NK-92 (cell line): Measurements from ENCODE around the gene ARID1B.

Source experiments
- DNase-seq: peaks from one replicate; lab custom pipeline; 2025; ENCODE audit not compliant: unreplicated experiment; lab: John Stamatoyannopoulos, UW

ARID1B gene

DNA sequence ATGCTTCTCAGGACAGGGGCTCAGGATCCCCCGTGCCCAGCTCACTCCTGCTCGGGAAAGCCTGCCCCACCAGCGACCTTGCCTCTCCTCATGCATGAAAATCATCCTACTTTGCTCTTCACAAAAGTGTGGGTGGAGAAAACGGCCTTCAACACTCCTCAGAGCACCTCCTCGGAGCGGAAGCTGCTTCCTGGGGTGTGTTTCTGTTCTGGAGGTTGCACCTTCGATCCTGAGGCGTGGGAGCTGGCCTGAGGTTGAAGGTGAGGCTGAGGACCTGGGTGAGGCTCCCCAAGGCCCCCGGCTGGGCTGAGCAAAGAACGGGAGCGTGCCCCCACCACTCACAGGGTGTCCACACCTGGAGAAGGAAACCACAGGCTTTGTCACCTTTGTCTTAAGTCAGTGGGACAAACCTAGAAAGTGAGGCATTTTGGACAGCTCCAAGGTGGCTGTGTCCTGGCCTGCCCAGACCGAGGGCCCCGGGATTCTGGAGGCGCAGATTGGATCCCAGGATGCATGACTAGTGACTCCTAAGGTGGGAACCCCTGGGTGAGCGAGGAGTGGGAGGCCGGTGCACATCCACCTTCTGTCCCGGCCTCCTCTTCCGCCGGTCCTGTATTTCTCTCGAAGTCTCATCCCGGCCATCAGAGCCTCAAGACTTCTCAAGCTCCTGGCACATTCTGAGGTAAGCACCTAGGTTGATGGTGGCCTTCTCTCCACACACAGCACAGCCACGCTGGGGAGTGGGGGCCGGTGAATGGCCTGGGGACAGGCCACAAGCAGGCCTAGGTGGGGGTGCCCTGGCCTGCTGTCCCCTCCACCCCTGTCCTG, 441.4 kb downstream of the ARID1B start:
- no peak for DNase-seq

DNA sequence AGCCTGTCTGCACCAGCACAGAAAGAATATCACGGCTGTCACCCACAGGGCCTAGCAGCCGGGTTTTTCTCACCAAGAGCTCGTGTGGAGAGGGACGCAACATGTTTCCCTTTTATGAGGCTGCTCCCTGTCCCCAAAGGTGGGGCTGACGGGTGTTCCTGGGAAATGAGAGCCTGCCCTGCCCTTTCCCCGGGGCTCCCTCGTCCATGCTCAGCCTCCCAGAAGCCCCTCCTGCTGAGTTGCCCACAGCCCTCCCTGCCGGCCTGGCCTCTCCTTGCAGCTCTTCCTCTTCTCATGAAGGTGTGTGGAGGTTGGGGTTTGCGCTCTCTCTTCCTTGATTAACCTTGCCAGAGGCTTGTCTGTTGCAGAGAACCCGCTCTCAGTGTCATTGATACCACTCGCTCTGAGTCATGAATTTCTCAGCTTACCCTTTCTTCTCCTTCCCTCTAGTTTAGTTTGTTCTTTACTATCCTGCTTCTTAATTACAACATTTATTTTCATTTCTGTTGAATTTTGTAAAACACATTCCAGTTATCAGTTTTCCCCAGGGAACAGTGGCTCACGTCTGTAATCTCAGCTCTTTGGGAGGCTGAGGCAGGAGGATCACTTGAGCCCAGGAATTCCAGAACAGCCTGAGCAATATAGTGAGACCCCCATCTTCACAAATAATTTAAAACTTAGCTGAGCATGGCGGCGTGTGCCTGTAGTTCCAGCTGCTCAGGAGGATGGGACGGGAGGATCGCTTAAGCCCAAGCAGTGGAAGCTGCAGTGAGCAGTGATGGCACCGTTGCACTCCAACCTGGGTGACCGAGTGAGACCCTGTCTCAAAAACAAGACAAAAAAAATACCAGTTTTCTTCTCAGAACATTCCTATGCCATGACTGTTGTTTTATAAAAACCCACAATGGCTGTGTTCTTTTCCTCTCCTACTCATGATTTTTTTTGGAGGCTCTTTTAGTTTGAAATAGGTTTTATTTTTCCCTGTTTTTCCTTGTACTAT, 442.3 kb downstream of the ARID1B start:
- no peak for DNase-seq

DNA sequence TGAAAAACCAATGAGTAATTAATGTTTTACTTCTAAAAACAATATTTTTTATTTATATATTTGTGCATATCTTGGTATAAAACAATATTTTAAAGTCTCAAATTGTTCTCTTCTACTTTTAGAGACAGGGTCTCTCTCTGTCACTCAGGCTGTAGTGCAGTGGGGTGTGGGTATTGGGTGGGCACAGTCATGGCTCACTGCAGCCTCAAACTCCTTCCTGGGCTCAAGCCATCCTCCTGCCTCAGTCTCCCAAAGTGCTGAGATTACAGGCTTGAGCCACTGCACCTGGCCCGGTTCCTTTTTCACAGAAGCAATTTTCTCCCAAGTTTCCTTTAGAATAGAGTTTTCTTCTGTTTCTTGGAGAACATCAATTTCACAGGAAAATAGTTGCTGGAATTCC, 443.3 kb downstream of the ARID1B start:
- DNase-seq = no peak

DNA sequence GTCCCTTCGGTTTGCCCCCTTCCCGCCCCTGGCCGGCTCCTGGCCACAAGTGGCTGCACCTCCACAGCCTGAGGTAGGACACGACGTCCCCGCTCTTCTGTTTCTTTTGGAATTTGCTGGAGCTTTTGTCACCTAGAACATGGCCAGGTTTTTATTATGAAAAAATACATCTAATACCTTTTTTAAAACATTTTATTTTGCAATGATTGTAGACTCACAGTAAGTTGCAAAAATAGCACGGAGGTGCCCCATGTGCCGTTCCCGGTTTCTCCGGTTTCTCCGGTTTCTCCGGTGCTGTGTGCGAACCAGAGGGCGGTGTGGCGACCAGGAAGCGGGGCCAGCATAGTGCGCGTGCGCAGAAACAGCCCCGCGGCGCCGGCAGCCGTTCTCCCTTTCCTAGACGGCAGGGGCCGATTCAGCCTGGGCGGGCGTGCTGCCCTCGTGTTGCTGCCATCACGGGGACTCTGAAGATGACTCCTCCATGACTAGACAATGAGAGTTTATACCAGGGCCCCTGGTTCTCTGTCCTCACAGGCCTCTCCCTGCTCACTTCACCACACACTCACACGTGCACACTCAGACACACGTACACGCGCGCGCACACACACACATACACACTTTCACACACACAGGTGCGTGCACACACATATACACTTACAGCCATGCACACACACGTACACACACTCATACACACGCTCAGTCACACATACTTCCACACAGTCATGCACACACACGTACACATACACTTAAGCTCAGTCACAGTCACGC, 444.1 kb downstream of the ARID1B start:
- DNase-seq = peak; percentile 15

DNA sequence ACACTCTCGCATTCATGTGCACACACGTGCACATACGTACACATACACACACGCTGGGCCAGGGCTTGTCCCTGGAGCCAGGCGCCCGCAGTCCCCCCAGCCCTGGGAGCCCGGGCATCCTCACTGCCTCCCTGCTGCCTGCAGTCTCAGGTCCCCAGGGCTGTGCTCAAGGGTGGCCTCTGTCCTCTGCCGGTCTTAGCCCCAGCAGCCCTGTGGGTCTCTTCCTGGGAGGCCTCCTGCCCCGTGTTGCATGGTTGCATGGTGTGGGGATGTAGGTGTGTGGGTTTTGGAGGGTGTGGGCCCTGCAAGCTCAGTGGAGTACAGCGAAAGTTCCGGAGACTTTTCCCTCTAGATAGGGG, 444.6 kb downstream of the ARID1B start:
- no peak for DNase-seq

DNA sequence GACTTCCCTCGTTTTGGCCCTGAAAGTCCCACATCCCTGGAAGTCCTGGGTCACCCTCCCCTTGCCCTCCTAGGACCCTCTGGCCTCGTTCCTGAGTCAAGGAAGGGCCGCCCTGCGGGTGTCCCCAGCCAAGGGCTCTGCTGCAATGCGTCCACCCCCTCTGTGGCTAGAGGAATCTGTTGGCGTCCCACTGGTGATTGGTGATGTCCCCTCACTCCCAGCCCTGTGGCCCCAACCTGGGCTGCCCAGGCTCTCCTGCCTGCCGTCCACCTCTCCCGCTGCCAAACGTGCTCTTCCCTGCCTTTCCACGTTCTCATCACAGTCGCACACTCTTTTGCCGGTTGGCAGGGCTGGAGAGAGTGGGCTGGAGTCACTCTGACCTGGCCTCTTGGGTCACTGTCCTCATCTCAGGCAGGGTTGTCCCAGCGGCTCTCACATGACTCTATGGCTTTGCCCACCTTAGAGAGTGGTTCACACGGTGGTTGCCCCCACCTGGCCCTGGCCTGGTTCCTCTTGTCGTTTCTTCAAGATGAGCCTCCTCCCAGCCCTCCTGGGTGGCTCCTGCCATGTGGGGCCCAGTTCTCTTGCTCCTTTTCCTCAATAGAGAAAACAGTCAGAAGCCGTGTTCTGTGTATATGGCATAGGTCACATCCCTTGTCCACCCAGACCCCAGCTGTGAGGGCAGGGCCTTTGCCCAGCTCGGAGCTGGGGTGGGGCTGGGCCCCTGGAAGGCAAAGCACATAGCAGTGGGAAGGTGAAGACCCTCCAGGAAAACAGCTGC, 445.2 kb downstream of the ARID1B start:
- DNase-seq = no peak

DNA sequence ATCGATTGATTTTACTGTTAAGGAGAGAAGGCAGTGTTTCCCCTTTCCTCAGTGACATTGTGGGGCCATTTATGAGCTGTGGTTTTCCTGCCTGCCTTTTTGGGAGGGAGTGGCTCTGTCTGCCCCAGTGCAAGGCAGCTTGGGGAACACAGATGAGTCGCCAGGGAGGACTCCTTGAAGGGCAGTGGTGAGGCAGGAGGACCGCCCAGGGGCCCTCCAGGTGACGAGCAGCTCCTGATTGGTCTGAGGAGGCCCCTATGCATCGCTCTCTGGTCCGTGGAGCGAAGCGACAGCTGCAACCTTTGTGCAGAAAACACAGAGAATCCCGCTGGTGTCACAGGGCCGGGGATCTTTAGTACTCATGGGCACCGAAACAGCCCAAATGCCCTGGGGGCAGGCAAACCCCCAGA, 445.8 kb downstream of the ARID1B start:
- no peak for DNase-seq

DNA sequence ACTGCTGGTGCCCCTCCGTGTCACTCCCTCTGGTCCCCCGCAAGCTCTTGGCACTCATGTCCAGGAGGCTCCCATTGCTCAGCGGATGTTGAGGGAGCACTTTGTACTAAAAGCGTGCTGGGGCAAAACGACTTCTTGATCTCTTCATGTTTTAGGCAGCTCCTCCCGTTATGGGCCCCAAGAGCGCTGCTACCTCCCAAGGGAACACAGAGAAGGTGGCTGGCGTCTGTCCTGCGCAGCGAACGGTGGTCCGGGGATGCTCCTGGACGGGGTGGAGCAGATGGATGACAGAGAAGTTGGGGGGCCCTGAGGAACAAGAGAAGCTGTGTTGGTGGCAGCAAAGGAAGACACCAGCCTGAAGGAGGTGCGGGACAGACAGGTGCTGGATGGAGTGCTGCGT, 446.3 kb downstream of the ARID1B start:
- no peak for DNase-seq

DNA sequence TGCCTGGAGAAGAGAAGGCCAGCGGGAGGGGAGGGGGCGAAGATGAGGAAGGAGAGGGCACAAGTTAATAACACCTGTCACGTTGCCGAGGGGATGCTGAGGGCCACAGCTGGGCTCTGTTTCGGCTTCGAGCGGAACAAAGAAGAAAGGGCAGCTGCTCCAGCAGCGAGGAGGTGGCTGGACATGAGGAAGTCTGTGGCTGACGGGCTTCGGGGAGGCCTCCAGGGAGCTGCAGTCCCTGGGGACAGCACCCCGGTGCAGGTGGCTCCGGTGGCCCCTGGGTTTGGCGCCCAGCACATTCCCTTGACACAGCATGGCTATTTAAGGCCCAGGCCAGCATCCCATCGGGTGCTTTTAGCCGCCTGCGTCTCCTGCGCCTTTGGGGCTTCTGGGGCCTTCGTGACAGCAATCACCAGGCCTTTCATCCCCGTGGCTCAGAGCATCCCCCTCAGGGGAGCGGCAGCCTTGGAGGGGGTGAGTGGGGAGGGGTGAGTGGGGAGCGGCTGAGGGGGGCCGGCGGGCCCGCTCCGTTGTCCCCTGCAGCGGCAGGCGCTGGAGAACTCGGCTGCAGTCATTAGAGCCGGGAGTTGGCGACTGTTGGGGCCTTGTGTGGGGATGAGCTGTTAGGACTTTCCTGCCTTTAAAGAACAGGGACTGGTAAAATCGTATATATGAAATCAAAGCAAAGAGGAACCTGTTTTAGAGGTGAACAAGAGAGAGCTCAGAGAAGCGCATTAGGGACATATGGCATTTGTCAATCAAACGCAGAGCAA, 447.2 kb downstream of the ARID1B start:
- DNase-seq = no peak

DNA sequence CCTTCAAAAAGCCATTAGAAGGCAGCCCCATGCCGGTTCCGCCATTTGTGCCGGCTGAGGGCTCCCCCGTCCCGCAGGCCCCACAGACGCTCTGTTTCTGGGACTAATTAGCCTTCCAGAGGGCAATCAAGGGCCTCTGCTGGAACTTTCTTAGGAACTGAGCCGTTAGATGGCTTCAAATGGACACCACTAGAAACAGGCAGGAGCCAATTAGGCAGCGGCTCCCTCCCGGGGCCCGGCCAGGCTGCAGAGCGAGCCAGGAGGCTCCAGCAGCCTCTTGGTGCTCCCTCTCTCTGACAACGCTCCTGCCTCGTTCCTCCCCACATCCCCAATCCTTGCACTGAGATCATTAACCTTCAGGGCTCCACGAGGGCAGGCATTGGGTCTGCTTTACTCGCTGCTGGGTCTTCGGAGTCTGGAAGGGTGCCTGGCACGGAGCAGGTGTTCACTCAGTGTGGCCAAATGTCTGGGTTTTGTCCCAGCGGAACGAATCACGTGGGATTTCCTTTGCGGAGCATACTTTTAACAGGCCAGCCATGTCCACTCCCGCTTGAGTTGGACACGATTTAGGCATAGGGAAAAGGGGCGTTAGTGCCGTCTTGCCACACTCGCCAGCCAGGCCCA, 447.9 kb downstream of the ARID1B start:
- DNase-seq = no peak

DNA sequence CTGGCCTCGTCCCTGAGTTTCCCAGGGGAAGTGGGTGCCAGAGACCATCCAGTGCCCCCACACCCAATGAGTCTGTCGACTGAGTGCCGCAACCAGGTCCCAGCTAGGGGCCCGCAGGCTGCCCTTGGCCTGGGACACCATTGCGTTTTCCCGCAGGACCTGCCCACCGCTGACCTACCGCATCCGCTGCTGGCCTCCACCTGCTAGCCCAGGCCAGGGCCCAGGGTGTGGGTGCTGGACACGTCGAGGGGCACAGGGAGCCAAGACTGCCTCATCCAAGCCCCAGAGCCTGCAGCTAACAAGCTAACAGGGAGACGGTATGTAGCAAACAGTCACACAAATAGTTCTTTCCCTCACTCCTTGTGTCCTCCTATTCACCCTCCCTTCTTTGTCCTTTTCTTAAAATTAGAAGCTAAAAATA, 448.4 kb downstream of the ARID1B start:
- no peak for DNase-seq

DNA sequence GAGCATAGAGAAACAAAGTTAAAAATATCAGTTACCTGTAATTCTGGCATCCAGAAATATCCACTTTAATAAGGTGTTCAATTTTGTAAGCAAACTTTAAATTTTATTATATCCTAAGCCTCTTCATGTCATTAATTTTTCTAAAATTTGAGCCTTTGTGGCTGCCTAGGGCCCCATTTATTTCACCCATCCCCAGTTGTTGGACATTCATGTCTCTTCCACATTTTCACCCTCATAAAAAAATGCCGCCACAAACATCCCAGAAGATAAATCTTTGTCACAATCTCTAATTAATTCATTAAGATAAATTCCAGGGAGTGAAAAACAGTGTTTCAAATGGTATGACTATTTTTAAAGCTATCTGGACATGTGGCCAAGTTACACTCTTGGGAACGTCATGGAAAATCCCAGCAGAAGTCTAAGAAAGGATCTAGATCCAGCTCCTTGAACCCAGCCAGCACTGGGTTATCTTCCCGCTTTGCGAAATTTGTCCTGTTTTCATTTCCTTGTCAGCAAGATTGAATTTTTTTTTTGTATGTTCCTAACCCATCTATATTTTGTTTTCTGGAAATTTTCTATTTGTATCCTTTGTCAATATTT, 448.9 kb downstream of the ARID1B start:
- no peak for DNase-seq

DNA sequence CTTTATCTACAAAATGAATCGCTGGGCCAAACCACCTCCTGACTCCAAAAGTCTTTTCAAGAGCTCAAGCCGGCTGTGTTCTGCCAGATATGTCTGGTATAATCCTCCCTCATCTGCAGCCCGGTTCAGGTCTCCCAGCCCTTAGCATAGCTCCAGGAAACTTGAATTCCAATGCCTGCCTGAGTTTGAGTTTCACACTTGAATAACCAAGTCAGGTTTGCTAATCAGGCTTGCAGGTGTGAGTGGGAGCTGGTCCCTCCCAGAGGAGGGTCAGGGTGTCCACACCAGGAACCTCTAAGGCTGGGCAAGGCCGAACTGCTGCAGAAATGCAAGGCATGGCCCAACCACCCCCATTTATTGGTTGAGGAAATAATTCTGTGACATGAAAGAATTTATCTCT, 449.6 kb downstream of the ARID1B start:
- no peak for DNase-seq

DNA sequence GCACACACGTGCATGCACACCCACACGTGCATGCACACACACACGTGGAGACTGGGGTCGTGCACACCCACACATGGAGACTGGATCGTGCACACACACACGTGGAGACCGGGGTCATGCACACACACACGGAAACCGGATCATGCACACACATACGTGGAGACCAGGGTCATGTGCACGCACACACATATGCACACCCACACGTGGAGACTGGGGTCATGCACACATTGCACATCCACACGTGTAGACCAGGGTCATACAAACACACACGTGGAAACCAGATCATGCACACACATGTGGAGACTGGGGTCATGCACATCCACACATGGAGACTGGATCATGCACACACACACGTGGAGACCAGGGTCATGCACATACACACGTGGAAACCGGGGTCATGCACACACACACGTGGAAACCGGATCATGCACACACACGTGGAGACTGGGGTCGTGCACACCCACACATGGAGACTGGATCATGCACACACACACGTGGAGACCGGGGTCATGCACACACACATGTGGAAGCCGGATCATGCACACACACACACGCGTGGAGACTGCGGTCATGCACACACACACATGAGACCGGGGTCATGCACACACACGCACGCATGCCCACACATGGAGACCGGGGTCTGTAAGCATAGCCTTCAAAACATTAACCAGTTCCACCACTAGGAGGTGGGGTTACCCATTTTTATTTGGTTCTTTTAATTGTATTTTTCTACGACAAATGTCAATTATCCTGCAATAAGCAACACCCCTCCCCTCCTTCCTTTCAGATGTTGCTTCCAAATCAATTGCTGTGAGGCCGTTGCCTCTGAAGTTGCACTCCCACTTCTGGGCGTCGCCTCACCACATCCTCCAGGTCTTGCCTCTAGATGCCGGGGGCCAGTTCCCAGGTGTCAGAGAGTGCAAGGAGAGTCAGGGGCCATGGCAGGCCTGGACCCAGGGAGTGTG, 450.3 kb downstream of the ARID1B start:
- DNase-seq = no peak

DNA sequence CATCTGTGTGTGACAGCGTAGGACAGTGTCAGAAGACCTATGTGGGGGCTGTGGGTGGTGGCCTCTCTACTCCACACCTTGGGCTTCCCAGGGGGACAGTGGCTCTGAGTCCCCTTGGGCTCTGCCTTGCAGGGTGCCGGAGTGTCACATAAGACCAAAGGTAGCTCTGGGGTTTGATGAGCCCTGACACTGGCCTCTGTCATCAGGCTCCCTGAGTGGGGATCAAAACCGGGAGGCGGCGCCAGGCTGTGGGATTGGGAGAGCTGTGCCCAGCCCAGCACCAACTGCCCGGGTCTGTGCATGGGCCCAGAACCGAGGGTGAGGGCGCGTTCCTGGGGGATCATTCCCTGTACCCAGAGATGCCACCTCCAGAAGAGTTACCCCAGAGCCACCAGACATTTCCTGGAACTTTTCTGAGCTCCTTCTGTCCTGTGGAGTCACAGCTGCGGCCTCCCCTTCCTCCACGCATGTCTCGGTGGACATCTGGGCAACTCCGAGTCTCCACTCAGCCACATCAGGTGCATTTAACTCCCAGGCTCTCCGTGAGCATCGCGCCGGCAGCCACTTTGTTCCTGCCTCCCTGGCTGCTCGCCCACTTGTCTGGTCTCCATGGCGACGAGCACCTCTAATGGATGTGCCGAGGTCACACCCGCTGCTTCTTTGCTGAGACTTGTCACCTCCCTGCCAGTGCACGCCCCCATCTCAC, 451.4 kb downstream of the ARID1B start:
- no peak for DNase-seq

DNA sequence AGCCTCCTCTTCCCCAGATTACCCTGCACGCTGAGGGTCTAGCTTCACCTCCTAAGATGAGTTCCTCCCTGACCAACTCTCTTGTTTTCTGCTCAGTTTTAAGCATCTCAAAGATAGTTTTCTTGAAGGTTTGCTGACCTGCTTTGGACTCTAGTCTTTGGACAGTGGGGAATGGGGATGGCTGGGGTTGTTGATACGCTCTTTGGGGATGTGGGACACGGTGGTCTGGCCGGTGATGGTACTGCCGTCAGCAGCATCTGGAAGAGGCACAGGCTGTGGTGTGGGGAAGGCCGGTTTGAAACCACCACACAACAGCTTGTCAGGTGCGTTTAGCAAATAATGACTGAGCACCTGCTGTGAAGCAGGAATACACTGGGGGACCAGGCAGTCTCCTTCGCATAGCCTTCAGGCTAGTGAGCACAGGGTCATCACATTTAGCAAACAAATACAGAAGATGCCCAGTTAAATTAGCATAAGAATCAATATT, 452.0 kb downstream of the ARID1B start:
- no peak for DNase-seq

DNA sequence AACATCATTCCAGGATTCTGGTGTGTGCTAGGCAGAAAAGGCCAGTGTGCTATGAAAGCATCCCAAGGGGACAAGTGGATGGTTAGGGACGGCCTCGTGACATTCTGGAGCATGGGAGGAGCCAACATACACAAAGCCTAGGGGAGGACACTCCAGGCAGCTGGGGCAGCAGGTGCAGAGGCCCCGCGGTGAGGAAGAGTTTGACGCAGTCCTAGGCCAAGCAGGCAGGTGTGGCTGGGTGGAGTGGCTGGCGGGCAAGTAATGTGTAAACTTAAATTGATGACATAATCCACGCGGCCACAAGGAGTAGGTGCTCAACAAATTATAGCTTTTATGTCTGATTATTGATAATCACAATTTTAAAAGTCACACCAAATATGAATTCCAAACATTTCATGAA, 452.5 kb downstream of the ARID1B start:
- DNase-seq = no peak
